K562 (cell line): ENCODE results near the gene SIDT2. TPM values are rescaled to one million over a fixed set of nuclear protein-coding genes. Genes with fewer than 3 reads are reported as not detected.

Source experiments
- CBFA2T2 ChIP-seq: fragments of 450-650 bp; conservative IDR thresholded peaks from 2 replicates; pipeline ENCODE4 v1.6.1; 2017; ENCODE audit warnings: mild to moderate bottlenecking
- E2F3 ChIP-seq: fragments of 250-450 bp; sonication (Bioruptor Pico); IDR thresholded peaks from 2 replicates; pipeline ENCODE4 v1.4.0; 2020; ENCODE audit warnings: mild to moderate bottlenecking
- HIVEP1 ChIP-seq: fragments of 250-450 bp; sonication (Bioruptor Pico); IDR thresholded peaks from 2 replicates; pipeline ENCODE4 v1.4.0; 2020; ENCODE audit warnings: mild to moderate bottlenecking
- HOXB6 ChIP-seq: fragments of 250-450 bp; sonication (Bioruptor Pico); IDR thresholded peaks from 2 replicates; pipeline ENCODE4 v1.5.1; 2022; ENCODE audit warnings: mild to moderate bottlenecking, borderline replicate concordance
- IFI16 ChIP-seq: fragments of 250-450 bp; sonication (Bioruptor Pico); IDR thresholded peaks from 2 replicates; pipeline ENCODE4 v2.1.2; 2022; ENCODE audit warnings: mild to moderate bottlenecking, inconsistent platforms
- KDM2B ChIP-seq: fragments of 250-450 bp; sonication (Bioruptor Pico); IDR thresholded peaks from 2 replicates; pipeline ENCODE4 v1.8.0; 2021; ENCODE audit warnings: mild to moderate bottlenecking, moderate library complexity
- LEF1 ChIP-seq: fragments of 450-650 bp; IDR thresholded peaks from 2 replicates; pipeline ENCODE4 v1.6.1; 2016; ENCODE audit warnings: mild to moderate bottlenecking
- NFE2L1 ChIP-seq: fragments of 450-650 bp; IDR thresholded peaks from 2 replicates; pipeline ENCODE4 v1.6.1; 2016; ENCODE audit warnings: missing genetic modification characterization, low read depth, mild to moderate bottlenecking, missing compliant biosample characterization, moderate library complexity, borderline replicate concordance
- NUFIP1 ChIP-seq: fragments of 450-650 bp; IDR thresholded peaks from 2 replicates; pipeline ENCODE4 v1.6.1; 2018; ENCODE audit not compliant: partially characterized antibody
- PHB ChIP-seq: fragments of 250-450 bp; sonication (Bioruptor Pico); IDR thresholded peaks from 2 replicates; pipeline ENCODE4 v1.5.0; 2021
- SPI1 ChIP-seq: IDR thresholded peaks from 2 replicates; pipeline ENCODE4 v1.6.1; 2011; ENCODE audit warnings: low read depth, low read length, control low read depth, borderline replicate concordance
- TAL1 ChIP-seq: fragments of 450-650 bp; IDR thresholded peaks from 2 replicates; pipeline ENCODE4 v1.6.1; 2016; ENCODE audit warnings: mild to moderate bottlenecking
- THRAP3 ChIP-seq: fragments of 450-650 bp; IDR thresholded peaks from 2 replicates; pipeline ENCODE4 v1.6.1; 2016; ENCODE audit warnings: mild to moderate bottlenecking, inconsistent platforms, borderline replicate concordance
- TSC22D4 ChIP-seq: fragments of 450-650 bp; IDR thresholded peaks from 2 replicates; pipeline ENCODE4 v1.6.1; 2016; ENCODE audit warnings: missing genetic modification characterization, missing biosample characterization, control low read depth
- UBTF ChIP-seq, 2 experiments: IDR thresholded peaks; 2 replicates each; pipeline ENCODE4 v1.6.1; 2012; ENCODE audit warnings: improper control_type of control experiment in 2 of 2, low read depth in 2 of 2, low read length in 2 of 2, borderline replicate concordance in 1 of 2
- ZC3H11A ChIP-seq: IDR thresholded peaks from 2 replicates; pipeline ENCODE4 v1.6.1; 2012; ENCODE audit warnings: low read depth, low read length, improper control_type of control experiment
- ZNF121 ChIP-seq: sonication (generic); formaldehyde crosslinking; conservative IDR thresholded peaks from 2 replicates; pipeline ENCODE4 v1.8.0; 2022; ENCODE audit warnings: missing genetic modification reagents
- polyA plus RNA-seq, 8 experiments: library from polyadenylated mRNA; depleted of rRNA in 4 of 8; stranded (reverse) in 5 of 8; unstranded in 3 of 8; fragments of >200 nt; fragmentation: Nextera tagmentation in 2 of 8; fragmentation: Illumina TruSeq in 1 of 8; extraction: Ambion mirVana in 2 of 8; extraction: Trizol in 1 of 8; gene quantifications; 2 replicates each; pipeline versions ENCODE4 v1.2.1 to v1.2.3, GENCODE V29; 2011 to 2014; ENCODE audit warnings: inconsistent platforms in 1 of 8, missing spikeins in 1 of 8
- total RNA-seq, 7 experiments: library from RNA; depleted of rRNA in 6 of 7; stranded (reverse); fragments of >200 nt in 6 of 7; fragmentation: Illumina TruSeq in 2 of 7; extraction: Trizol in 2 of 7; gene quantifications; 2 replicates each; pipeline versions ENCODE4 v1.2.1 to v1.2.3, GENCODE V29; 2011 to 2021; ENCODE audit warnings: low replicate concordance in 1 of 7
- TF ChIP-seq, protein P1 (sequence below): fragments of 150-350 bp; IDR thresholded peaks from 2 replicates; pipeline ENCODE4 v1.6.1; 2014; ENCODE audit warnings: low read depth, mild to moderate bottlenecking, low read length, borderline replicate concordance
- TF ChIP-seq, protein P2 (sequence below): fragments of 250-450 bp; sonication (Bioruptor Pico); IDR thresholded peaks from 2 replicates; pipeline ENCODE4 v1.4.0; 2020; ENCODE audit warnings: mild to moderate bottlenecking
- TF ChIP-seq, protein P3 (sequence below), 3 experiments: IDR thresholded peaks in 2 of 3; conservative IDR thresholded peaks in 1 of 3; 2 replicates each; pipeline ENCODE4 v1.5.1; 2011 to 2012; ENCODE audit warnings: low read length in 3 of 3, mild to moderate bottlenecking in 3 of 3, control low read depth in 2 of 3, improper control_type of control experiment in 1 of 3, inconsistent platforms in 1 of 3, low read depth in 1 of 3, mixed read lengths in 1 of 3, moderate library complexity in 1 of 3; ENCODE audit not compliant: insufficient read depth in 2 of 3

Gene SIDT2
- total and polyA plus RNA-seq, 9 of the 15 experiments (the other 6 are each of a cell fraction or from before 2014, with no cell fraction given) = 2.4 to 20.2 (median 6.5) TPM

DNA sequence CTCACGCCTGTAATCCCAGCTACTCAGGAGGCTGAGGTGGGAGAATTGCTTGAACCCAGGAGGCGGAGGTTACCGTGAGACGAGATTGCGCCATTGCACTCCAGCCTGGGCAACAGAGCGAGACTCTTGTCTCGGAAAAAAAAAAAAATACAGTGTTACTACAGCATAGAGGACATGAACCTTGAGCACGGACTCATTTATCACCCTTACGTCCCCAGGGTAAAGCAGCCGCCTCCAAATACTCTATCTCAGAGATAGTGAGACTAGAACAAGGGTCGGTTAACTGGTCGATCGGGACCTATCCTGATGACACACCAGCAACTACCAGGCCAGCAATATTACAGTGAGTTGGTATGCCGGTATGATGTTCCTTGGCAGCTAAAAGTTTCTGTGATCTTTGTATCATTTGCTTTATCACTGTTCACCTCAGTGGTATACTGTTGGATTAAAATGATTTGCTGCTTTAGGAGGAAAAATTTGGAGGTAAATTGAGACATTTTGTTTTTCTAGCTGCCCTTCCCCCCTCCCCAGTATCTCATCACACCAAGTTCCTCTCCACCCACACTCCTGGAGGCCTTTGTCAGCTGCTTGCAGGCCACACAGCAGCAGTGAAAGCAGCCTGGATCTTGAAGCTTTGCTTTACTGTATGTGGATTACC, 7.0 kb upstream of the SIDT2 start (continued):
- TF ChIP-seq HIVEP1 (CRISPR knock-in tag) (no peak), TAL1 (peak; percentile 48; the same call in 1 of the 2 replicates), ZC3H11A (no peak), PHB (CRISPR knock-in tag) (no peak), UBTF (IDR thresholded peaks at IDR 0.05; ENCODE audit: borderline replicate concordance in 1 of 2, low read depth in 2 of 2, low read length in 2 of 2) (0 out of 4 replicates have a peak, but pooled peaks have one; percentile 28 to 39), NFE2L1 (tag) (no peak), IFI16 (no peak), CBFA2T2 (peak; percentile 74), ZNF121 (CRISPR knock-in tag) (peak; percentile 82), SPI1 (0 out of 2 replicates have a peak, but pooled peaks have one; percentile 54), KDM2B (no peak), THRAP3 (no peak), NUFIP1 (no peak), HOXB6 (CRISPR knock-in tag) (no peak), LEF1 (0 out of 2 replicates have a peak, but pooled peaks have one; percentile 77), E2F3 (CRISPR knock-in tag) (no peak), TSC22D4 (tag) (no peak)
- TF ChIP-seq, protein P1, sequence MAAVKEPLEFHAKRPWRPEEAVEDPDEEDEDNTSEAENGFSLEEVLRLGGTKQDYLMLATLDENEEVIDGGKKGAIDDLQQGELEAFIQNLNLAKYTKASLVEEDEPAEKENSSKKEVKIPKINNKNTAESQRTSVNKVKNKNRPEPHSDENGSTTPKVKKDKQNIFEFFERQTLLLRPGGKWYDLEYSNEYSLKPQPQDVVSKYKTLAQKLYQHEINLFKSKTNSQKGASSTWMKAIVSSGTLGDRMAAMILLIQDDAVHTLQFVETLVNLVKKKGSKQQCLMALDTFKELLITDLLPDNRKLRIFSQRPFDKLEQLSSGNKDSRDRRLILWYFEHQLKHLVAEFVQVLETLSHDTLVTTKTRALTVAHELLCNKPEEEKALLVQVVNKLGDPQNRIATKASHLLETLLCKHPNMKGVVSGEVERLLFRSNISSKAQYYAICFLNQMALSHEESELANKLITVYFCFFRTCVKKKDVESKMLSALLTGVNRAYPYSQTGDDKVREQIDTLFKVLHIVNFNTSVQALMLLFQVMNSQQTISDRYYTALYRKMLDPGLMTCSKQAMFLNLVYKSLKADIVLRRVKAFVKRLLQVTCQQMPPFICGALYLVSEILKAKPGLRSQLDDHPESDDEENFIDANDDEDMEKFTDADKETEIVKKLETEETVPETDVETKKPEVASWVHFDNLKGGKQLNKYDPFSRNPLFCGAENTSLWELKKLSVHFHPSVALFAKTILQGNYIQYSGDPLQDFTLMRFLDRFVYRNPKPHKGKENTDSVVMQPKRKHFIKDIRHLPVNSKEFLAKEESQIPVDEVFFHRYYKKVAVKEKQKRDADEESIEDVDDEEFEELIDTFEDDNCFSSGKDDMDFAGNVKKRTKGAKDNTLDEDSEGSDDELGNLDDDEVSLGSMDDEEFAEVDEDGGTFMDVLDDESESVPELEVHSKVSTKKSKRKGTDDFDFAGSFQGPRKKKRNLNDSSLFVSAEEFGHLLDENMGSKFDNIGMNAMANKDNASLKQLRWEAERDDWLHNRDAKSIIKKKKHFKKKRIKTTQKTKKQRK = no peak
- TF ChIP-seq, protein P2, sequence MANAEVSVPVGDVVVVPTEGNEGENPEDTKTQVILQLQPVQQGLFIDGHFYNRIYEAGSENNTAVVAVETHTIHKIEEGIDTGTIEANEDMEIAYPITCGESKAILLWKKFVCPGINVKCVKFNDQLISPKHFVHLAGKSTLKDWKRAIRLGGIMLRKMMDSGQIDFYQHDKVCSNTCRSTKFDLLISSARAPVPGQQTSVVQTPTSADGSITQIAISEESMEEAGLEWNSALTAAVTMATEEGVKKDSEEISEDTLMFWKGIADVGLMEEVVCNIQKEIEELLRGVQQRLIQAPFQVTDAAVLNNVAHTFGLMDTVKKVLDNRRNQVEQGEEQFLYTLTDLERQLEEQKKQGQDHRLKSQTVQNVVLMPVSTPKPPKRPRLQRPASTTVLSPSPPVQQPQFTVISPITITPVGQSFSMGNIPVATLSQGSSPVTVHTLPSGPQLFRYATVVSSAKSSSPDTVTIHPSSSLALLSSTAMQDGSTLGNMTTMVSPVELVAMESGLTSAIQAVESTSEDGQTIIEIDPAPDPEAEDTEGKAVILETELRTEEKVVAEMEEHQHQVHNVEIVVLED (CRISPR knock-in tag) = no peak
- TF ChIP-seq, protein P3, sequence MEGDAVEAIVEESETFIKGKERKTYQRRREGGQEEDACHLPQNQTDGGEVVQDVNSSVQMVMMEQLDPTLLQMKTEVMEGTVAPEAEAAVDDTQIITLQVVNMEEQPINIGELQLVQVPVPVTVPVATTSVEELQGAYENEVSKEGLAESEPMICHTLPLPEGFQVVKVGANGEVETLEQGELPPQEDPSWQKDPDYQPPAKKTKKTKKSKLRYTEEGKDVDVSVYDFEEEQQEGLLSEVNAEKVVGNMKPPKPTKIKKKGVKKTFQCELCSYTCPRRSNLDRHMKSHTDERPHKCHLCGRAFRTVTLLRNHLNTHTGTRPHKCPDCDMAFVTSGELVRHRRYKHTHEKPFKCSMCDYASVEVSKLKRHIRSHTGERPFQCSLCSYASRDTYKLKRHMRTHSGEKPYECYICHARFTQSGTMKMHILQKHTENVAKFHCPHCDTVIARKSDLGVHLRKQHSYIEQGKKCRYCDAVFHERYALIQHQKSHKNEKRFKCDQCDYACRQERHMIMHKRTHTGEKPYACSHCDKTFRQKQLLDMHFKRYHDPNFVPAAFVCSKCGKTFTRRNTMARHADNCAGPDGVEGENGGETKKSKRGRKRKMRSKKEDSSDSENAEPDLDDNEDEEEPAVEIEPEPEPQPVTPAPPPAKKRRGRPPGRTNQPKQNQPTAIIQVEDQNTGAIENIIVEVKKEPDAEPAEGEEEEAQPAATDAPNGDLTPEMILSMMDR (IDR thresholded peaks at IDR 0.05 in 2 of 3, conservative IDR thresholded peaks at IDR 0.05 in 1 of 3; ENCODE audit: insufficient read depth in 2 of 3, low read depth in 1 of 3, low read length in 3 of 3) = no peak
